ENCODE data around the gene DNAJA4.

The DNAJA4 gene

GRCh38 chr15:78317145-78317836 is 52.9 kb downstream of the DNAJA4 start:
- no peak for DNase-seq

- DNase-seq, result no peak
Measured at GRCh38 chr15:78319588-78319987, 55.2 kb downstream of the DNAJA4 start.

GRCh38 chr15:78320183-78320582 is 55.8 kb downstream of the DNAJA4 start:
- DNase-seq, result no peak

GRCh38 chr15:78321041-78321570 is 56.7 kb downstream of the DNAJA4 start:
- no peak for DNase-seq

GRCh38 chr15:78321786-78322185 is 57.4 kb downstream of the DNAJA4 start:
- DNase-seq, result no peak

GRCh38 chr15:78322243-78322642 is 57.9 kb downstream of the DNAJA4 start:
- DNase-seq, result no peak

GRCh38 chr15:78322724-78323521 is 58.6 kb downstream of the DNAJA4 start:
- DNase-seq, result no peak

- no peak for DNase-seq
Measured at GRCh38 chr15:78323693-78324092, 59.3 kb downstream of the DNAJA4 start.

- no peak for DNase-seq
Measured at GRCh38 chr15:78324144-78324543, 59.8 kb downstream of the DNAJA4 start.

- no peak for DNase-seq
Measured at GRCh38 chr15:78325092-78325843, 60.9 kb downstream of the DNAJA4 start.

- no peak for DNase-seq
Measured at GRCh38 chr15:78327466-78327865, 63.1 kb downstream of the DNAJA4 start.

GRCh38 chr15:78329625-78330024 is 65.3 kb downstream of the DNAJA4 start:
- DNase-seq, result no peak
